ENCODE results near the gene DAB2IP.

DAB2IP gene

GRCh38 chr9:121707477-121708424, 56.3 kb downstream of the DAB2IP start:
- no peak for DNase-seq

- DNase-seq = no peak
These were observed 57.5 kb downstream of the DAB2IP start for GRCh38 chr9:121708768-121709488.

- no peak for DNase-seq
These were observed 58.4 kb downstream of the DAB2IP start for GRCh38 chr9:121709798-121710197.

- no peak for DNase-seq
These were observed 59.8 kb downstream of the DAB2IP start for GRCh38 chr9:121711281-121711680.

GRCh38 chr9:121711797-121712196, 60.4 kb downstream of the DAB2IP start:
- no peak for DNase-seq

- no peak for DNase-seq
These were observed 62.1 kb downstream of the DAB2IP start for GRCh38 chr9:121713400-121714070.

- no peak for DNase-seq
These were observed 62.8 kb downstream of the DAB2IP start for GRCh38 chr9:121714075-121714705.

- no peak for DNase-seq
These were observed 63.4 kb downstream of the DAB2IP start for GRCh38 chr9:121714873-121715272.

GRCh38 chr9:121717141-121717991, 65.9 kb downstream of the DAB2IP start:
- DNase-seq = no peak

- no peak for DNase-seq
These were observed 66.7 kb downstream of the DAB2IP start for GRCh38 chr9:121718084-121718483.

- DNase-seq = no peak
These were observed 67.1 kb downstream of the DAB2IP start for GRCh38 chr9:121718501-121718900.

- no peak for DNase-seq
These were observed 69.0 kb downstream of the DAB2IP start for GRCh38 chr9:121720311-121721057.

- no peak for DNase-seq
These were observed 69.6 kb downstream of the DAB2IP start for GRCh38 chr9:121721058-121721350.

- DNase-seq = no peak
These were observed 70.3 kb downstream of the DAB2IP start for GRCh38 chr9:121721770-121722169.

GRCh38 chr9:121725008-121725775, 73.8 kb downstream of the DAB2IP start:
- DNase-seq = no peak

- no peak for DNase-seq
These were observed 76.0 kb downstream of the DAB2IP start for GRCh38 chr9:121727295-121728020.

GRCh38 chr9:121728916-121729315, 77.5 kb downstream of the DAB2IP start:
- no peak for DNase-seq

- no peak for DNase-seq
These were observed 78.5 kb downstream of the DAB2IP start for GRCh38 chr9:121729769-121730562.

GRCh38 chr9:121731090-121731489, 79.7 kb downstream of the DAB2IP start:
- no peak for DNase-seq

Measured in stimulated activated CD4-positive, alpha-beta T cell treated with anti-CD3 and anti-CD28 coated beads, Interleukin-4, amount 100 ng/mL, for 1 hour (primary cell).